Kidney (tissue), 14 donors: ENCODE results near the gene PRTN3. TPM values are rescaled to one million over a fixed set of nuclear protein-coding genes. Genes with fewer than 3 reads are reported as not detected.

ENCODE experiments used
- DNase-seq, 5 donors: peaks; one replicate each; pipeline ENCODE4 v3.0.0-alpha.2; 2013 to 2020
- FAIRE-seq: peaks from 2 replicates; lab custom pipeline; 2012; peaks lifted over from hg19 to GRCh38; lab: Jason Lieb, UNC
- H3K27ac ChIP-seq, 2 donors: one replicate each; pipeline ENCODE4 v1.7.0; 2013; ENCODE audit warnings: low read depth in 2 of 2, low read length in 2 of 2, inconsistent platforms in 1 of 2
- H3K27me3 ChIP-seq: one replicate; pipeline ENCODE4 v1.7.1; 2013; ENCODE audit warnings: low read length, inconsistent platforms; ENCODE audit not compliant: control insufficient read depth, insufficient read depth
- H3K36me3 ChIP-seq, 3 donors: one replicate each; pipeline versions ENCODE4 v1.7.0 to v1.7.1; 2013; ENCODE audit warnings: low read length in 3 of 3, control low read depth in 1 of 3, inconsistent platforms in 1 of 3; ENCODE audit not compliant: insufficient read depth in 3 of 3, control insufficient read depth in 2 of 3
- H3K4me1 ChIP-seq, 3 donors: one replicate each; pipeline versions ENCODE4 v1.7.0 to v1.7.1; 2013; ENCODE audit warnings: low read length in 3 of 3, inconsistent platforms in 1 of 3, low read depth in 1 of 3; ENCODE audit not compliant: control insufficient read depth in 2 of 3, insufficient read depth in 2 of 3
- H3K4me3 ChIP-seq, 3 donors: one replicate each; pipeline versions ENCODE4 v1.7.0 to v1.8.1; 2013; ENCODE audit warnings: low read length in 3 of 3, control low read depth in 1 of 3, inconsistent platforms in 1 of 3
- H3K9ac ChIP-seq, 3 donors: one replicate each; pipeline versions ENCODE4 v1.7.0 to v1.7.1; 2013; ENCODE audit warnings: low read length in 3 of 3, control low read depth in 1 of 3, inconsistent platforms in 1 of 3
- H3K9me3 ChIP-seq, 3 donors: one replicate each; pipeline versions ENCODE4 v1.7.0 to v1.7.1; 2013; ENCODE audit warnings: low read length in 3 of 3, control low read depth in 1 of 3, inconsistent platforms in 1 of 3; ENCODE audit not compliant: control insufficient read depth in 2 of 3, insufficient read depth in 1 of 3
- CTCF ChIP-seq: IDR thresholded peaks from 3 replicates; pipeline ENCODE4 v1.5.1; 2012; ENCODE audit warnings: mild to moderate bottlenecking, moderate library complexity, borderline replicate concordance; ENCODE audit not compliant: insufficient read depth; ENCODE audit errors: extremely low read depth
- intact Hi-C: fragments of 100-400 bp; cut with DNase I; formaldehyde crosslinking; loops from one replicate; pipeline ENCODE4 v1.11.1; 2022
- microRNA-seq: library from miRNA; unstranded; fragments of <30 nt; microRNA quantifications from one replicate; pipeline ENCODE4 v1.2.0, GENCODE V29; 2020
- polyA plus RNA-seq: library from polyadenylated mRNA; stranded (reverse); fragments of 350-450 nt; fragmentation: Illumina TruSeq; extraction: RNeasy Lipid Tissue Mini Kit (QIAGEN cat#74804); gene quantifications from one replicate; pipeline ENCODE4 v1.2.3, GENCODE V29; 2014; ENCODE audit warnings: low read depth, low replicate concordance; ENCODE audit not compliant: insufficient read depth
- total RNA-seq: library from RNA; stranded (reverse); fragmentation: NEBNext Ultra II Directional; extraction: Animal tissue kit (Norgen Biotek cat#: 25700); gene quantifications from one replicate; pipeline ENCODE4 v1.2.1, GENCODE V29; 2021
- donor health status: control.
- donor health status: control.
- donor health status: control.
- donor health status: control.
- donor health status: control.
- donor health status: DM: yes; HTN: yes; CAD: no.
- donor health status: Normal renal cell carcinoma (clear cell type).

Gene PRTN3
- total and polyA plus RNA-seq, 2 donors from 2014 or later, result not detected

DNA sequence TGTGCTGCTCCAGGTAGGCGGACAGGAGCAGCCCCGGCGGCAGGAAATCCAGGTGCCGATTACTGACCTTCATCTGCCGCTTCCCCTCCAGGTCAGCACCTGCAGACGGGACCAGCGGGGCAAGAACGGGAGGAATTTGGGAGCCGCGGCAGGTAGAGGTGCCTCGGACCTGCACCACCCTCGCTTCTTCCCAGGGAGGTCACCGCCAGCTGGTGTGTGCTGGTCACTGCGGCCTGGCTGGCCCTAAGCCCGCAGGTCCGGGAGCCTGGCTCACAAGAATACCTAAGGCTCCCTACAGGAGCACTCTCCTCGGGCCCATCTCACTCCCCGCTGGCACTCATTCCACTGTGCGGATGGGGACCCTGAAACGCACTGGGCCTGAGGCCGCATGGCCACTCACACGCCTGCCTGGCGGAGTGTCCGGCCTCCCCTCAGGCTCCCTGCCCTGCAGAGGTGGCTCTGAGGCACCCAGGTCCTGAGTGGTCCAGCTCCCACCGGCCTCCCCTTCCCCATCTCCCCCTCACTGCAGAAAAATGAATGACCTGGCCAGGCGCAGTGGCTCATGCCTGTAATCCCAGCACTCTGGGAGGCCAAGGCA is 56.7 kb downstream of the PRTN3 start:
- DNase-seq, result no peak
- Histone ChIP-seq H3K27me3 (no peaks in the 10 kb centered on the region), H3K9me3 (no peaks in the 10 kb centered on the region), H3K36me3 (no peaks in the 10 kb centered on the region), H3K27ac (no peak overlapping the region), H3K9ac (no peak overlapping the region), H3K4me1 (no peaks in the 10 kb centered on the region), H3K4me3 (no peak overlapping the region)
- TF ChIP-seq CTCF, result no peak
- intact Hi-C loops, result no loop called here
- no peak for FAIRE-seq

Small RNA genes within 50 kb of the gene (microRNA-seq; reads per million reads assigned to microRNA genes)
- gene MIR3187 (2.4 reads per million), gene MIR4745 (not detected)

Other genes with a start within 250 kb of the PRTN3 start
- gene POLRMT, start 207.5 kb upstream of the PRTN3 start, total RNA-seq, result 49.8 TPM
- gene POLRMT, start 207.5 kb upstream of the PRTN3 start, polyA plus RNA-seq, result 117 TPM
- gene FGF22, start 201.1 kb upstream of the PRTN3 start, total RNA-seq, result 0.19 TPM
- gene FGF22, start 201.1 kb upstream of the PRTN3 start, polyA plus RNA-seq, result 0.71 TPM
- gene RNF126, start 177.8 kb upstream of the PRTN3 start, total RNA-seq, result 38.0 TPM
- 33.3 TPM for gene RNF126, start 177.8 kb upstream of the PRTN3 start, polyA plus RNA-seq
- 63.0 TPM for gene FSTL3, start 164.6 kb upstream of the PRTN3 start, total RNA-seq
- gene FSTL3, start 164.6 kb upstream of the PRTN3 start, polyA plus RNA-seq, result 23.9 TPM
- gene PRSS57, start 145.5 kb upstream of the PRTN3 start, total RNA-seq, result not detected
- not detected for gene PRSS57, start 145.5 kb upstream of the PRTN3 start, polyA plus RNA-seq
- 49.4 TPM for gene PALM, start 132.1 kb upstream of the PRTN3 start, total RNA-seq
- 92.3 TPM for gene PALM, start 132.1 kb upstream of the PRTN3 start, polyA plus RNA-seq
- gene MISP, start 89.9 kb upstream of the PRTN3 start, total RNA-seq, result 17.8 TPM
- 19.6 TPM for gene MISP, start 89.9 kb upstream of the PRTN3 start, polyA plus RNA-seq
- gene PTBP1, start 43.5 kb upstream of the PRTN3 start, total RNA-seq, result 339 TPM
- 102 TPM for gene PTBP1, start 43.5 kb upstream of the PRTN3 start, polyA plus RNA-seq
- not detected for gene PLPPR3, start 19.0 kb upstream of the PRTN3 start, total RNA-seq
- not detected for gene PLPPR3, start 19.0 kb upstream of the PRTN3 start, polyA plus RNA-seq
- gene AZU1, start 13.2 kb upstream of the PRTN3 start, total RNA-seq, result 0.50 TPM
- not detected for gene AZU1, start 13.2 kb upstream of the PRTN3 start, polyA plus RNA-seq
- 0.85 TPM for gene ELANE, start 11.3 kb downstream of the PRTN3 start, total RNA-seq
- not detected for gene ELANE, start 11.3 kb downstream of the PRTN3 start, polyA plus RNA-seq
- 35.1 TPM for gene CFD, start 18.7 kb downstream of the PRTN3 start, total RNA-seq
- gene CFD, start 18.7 kb downstream of the PRTN3 start, polyA plus RNA-seq, result 4.6 TPM
- gene MED16, start 52.2 kb downstream of the PRTN3 start, total RNA-seq, result 56.5 TPM
- 72.1 TPM for gene MED16, start 52.2 kb downstream of the PRTN3 start, polyA plus RNA-seq
- not detected for gene RNU6-9, start 52.5 kb downstream of the PRTN3 start, total RNA-seq
- gene RNU6-9, start 52.5 kb downstream of the PRTN3 start, polyA plus RNA-seq, result not detected
- gene R3HDM4, start 72.2 kb downstream of the PRTN3 start, total RNA-seq, result 71.4 TPM
- 47.4 TPM for gene R3HDM4, start 72.2 kb downstream of the PRTN3 start, polyA plus RNA-seq
- gene KISS1R, start 76.3 kb downstream of the PRTN3 start, total RNA-seq, result 0.69 TPM
- gene KISS1R, start 76.3 kb downstream of the PRTN3 start, polyA plus RNA-seq, result not detected
- 16.9 TPM for gene ARID3A, start 85.0 kb downstream of the PRTN3 start, total RNA-seq
- 5.6 TPM for gene ARID3A, start 85.0 kb downstream of the PRTN3 start, polyA plus RNA-seq
- gene WDR18, start 143.3 kb downstream of the PRTN3 start, total RNA-seq, result 40.3 TPM
- gene WDR18, start 143.3 kb downstream of the PRTN3 start, polyA plus RNA-seq, result 77.2 TPM
- 0.44 TPM for gene GRIN3B, start 159.4 kb downstream of the PRTN3 start, total RNA-seq
- gene GRIN3B, start 159.4 kb downstream of the PRTN3 start, polyA plus RNA-seq, result 0.15 TPM
- 180 TPM for gene TMEM259, start 180.1 kb downstream of the PRTN3 start, total RNA-seq
- gene TMEM259, start 180.1 kb downstream of the PRTN3 start, polyA plus RNA-seq, result 129 TPM
- gene RNU6-2, start 180.5 kb downstream of the PRTN3 start, total RNA-seq, result not detected
- not detected for gene RNU6-2, start 180.5 kb downstream of the PRTN3 start, polyA plus RNA-seq
- 131 TPM for gene CNN2, start 185.6 kb downstream of the PRTN3 start, total RNA-seq
- gene CNN2, start 185.6 kb downstream of the PRTN3 start, polyA plus RNA-seq, result 64.1 TPM
- gene ABCA7, start 199.1 kb downstream of the PRTN3 start, total RNA-seq, result 20.4 TPM
- gene ABCA7, start 199.1 kb downstream of the PRTN3 start, polyA plus RNA-seq, result 11.7 TPM
- 50.0 TPM for gene ARHGAP45, start 226.2 kb downstream of the PRTN3 start, total RNA-seq
- gene ARHGAP45, start 226.2 kb downstream of the PRTN3 start, polyA plus RNA-seq, result 11.8 TPM